ENCODE data around the gene CTTN.

Gene CTTN

DNA sequence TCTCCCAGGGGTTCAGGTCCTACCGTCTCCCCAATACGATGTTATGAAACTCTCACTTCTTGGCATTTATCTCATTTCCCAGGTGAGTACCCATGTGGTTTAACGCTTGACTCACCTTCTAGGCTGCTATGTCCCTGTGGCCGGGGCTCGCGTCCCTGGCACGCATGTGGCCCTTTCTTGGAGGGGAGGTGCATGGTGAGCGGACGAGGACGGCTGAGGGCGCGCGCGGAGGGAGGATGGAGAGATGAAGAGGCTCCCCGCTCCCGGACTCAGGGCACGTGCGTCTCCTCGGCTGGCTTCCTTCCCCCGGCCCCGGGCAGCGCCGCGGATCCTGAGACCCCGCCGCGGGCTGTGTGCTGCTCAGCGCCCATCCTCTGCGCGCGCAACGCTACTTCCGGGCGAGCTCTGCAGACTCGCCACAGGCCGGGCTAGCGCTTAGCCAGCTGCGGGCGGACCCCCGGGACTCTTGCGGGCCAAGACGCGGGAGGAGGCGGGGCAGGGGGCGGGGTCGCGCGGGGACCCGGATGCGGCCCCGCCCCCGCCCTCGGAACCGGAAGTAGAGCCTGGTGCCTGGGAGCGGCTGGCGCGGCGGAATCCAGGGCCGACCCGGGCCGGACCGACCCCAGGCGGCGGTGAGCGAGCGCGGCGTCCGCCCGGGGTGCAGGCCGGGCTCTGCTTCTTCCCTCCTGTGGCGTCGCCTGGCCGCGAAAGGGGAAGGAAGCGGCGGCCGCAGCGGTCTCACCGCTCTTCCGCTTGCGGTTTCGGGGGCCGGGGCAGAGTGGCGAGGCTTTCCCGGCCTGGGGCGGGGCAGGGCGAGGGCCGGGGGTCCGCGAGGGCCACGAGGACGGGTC is at the start of gene CTTN:
Gene CTTN, plus strand, starts transcription at position 547 of the 851 bp plus-strand sequence. CDS start 8,769 bp downstream, outside the sequence.
- DNase-seq (ENCODE audit: low spot score) = peak; percentile 66

DNA sequence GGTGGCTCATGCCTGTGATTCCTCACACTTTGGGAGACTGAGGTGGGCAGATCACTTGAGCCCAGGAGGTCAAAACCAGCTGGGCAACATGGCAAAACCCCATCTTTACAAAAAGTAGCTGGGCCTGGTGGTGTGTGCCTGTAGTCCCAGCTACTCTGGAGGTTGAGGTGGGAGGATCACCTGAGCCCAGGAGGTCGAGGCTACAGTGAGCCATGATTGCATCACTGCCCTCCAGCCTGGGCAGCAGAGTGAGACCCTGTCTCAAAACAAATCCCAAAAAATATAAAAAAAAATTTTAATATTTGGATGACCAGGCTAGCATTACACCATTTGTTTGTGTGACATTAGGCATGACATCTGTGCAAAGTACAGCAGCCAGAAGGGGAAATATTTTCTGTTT is 49.7 kb upstream of the CTTN start:
- DNase-seq (ENCODE audit: low spot score) = no peak

DNA sequence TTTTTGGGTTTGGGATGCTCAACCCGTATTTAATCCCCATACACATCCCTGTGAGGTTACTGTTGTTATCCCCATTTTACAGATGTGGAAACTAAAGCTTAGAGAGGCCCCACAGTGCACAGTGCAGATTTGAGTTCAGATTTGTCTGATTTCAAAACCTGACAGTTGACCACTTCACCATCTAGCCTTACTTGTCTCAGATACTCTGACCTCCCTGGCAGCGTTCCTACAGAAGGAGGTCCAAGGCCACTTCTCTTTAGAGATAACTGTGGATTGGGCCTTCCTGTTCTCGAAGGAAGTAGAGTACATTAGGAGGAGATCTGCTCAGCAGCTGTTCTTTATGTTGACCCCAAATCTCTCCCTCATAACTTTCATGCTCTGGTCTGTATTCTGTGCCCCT is 46.7 kb upstream of the CTTN start:
- DNase-seq (ENCODE audit: low spot score) = no peak

DNA sequence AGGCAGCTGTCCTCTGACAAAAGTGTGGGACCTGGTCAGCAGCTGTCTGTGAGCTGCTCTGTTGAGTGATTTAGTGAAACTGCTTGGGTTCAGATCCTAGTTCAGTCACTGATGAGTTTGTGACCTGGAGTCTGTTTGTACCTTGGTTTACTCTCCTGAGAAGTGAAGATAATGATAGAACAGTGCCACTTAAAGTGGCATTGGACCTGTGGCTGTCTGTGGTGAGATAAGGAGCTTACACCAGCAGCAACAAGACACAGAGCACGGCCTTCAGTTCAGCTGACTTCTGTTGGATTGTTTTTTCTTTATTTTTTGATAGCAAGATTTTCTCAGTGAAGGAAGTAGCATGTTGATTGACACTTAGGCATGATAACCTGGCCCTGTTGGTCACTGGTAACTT is 46.2 kb upstream of the CTTN start:
- no peak for DNase-seq (ENCODE audit: low spot score)

DNA sequence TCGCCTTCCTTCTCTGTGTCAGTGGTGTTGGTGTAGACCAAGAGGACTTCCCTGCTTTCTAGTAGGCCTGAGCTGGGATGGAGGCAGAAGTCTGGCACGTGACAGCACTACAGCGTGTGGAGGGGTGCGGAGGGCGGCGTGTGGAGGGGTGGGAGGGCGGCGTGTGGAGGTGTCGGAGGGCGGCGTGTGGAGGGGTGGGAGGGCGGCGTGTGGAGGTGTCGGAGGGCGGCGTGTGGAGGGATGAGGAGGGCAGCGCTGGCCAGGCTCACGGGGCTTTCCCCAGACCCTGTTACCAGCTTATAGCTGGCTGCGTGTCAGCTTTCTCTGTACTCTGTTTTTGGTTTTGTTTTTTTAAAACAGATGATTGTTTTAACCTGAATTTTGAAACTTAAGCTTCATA is 45.7 kb upstream of the CTTN start:
- DNase-seq (ENCODE audit: low spot score) = no peak

DNA sequence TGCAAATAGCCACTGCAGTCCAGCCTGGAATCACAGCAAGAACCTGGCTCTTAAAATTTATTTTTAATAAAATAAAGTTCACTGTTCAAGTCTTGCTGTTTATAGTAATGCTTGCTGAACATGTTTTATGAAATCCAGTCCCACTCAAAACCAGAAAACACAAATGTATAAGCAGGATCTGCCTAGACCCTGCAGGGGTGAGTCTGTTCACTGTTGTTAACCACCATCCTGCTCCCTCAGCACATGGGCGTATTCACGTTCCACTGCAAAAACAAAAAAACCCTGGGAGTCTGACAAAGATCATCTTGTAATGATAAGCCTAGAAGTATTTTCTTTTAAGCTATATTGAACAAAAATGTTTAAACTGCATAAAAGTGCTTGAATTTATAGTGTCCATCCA is 45.0 kb upstream of the CTTN start:
- no peak for DNase-seq (ENCODE audit: low spot score)

DNA sequence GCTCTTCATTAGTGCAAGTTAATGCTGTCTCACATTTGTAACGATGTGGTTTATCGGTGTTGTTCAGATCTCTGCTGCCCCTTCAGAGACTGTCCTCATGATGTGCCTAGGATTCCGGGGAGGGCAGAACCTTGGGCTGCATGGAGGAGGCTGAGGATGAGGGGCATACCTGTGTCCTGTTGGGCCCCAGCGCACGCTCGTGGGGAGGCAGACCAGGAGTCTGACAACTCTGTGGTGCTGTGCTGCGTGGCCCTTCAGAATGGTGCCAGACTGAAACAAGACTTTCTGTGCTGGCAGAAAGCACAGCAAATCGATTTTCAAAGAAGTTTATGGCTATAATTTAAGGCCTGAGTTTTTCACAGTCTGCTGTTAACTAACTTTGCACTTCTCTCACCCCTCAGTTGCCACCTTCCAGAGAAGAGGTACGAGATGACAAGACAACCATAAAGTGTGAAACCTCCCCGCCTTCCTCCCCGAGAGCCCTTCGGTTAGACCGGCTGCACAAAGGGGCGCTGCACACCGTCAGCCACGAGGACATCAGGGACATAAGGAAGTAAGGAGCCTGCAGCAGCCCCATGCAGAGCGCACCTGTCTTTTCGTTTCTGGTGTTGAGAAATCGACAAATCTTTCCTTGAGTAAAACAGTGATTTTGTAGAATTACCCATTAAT is 44.3 kb upstream of the CTTN start:
- no peak for DNase-seq (ENCODE audit: low spot score)

DNA sequence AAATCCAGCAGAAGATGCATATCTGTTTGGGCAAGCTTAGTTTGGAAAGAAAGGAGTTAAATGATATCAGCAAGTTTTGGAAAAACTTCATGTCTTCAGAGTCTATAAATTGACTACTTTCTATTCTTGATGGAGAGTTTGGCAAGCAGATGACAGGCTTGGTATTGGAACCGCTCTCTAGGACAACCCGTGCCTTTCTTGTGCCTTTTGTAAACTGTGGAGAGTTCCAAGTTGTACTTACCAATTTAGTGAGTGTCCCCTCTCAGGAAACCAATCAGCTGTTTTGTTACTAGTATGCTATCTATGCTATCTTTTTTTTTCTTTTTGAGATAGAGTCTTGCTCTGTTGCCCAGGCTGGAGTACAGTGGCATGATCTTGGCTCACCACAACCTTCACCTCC is 43.7 kb upstream of the CTTN start:
- DNase-seq (ENCODE audit: low spot score) = no peak

DNA sequence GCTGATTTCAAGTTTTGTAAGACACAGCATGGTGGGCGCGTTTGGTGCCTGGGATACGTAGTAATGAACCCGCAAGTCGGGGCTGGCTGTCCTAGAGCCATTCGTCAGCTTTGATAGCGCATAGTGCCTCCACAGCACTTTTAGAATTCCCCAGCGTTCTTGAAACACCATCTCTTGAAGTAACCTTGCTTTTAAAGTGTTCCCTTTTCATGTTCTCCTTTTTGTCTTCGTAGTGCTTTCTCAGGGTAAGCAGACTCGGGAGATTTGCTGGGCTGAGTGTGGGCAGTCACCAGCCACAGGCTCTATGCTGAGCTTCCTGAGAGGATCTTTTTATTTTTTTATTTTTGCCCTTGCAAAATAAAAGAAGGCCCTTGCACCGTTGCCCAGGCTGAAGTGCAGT is 39.6 kb upstream of the CTTN start:
- no peak for DNase-seq (ENCODE audit: low spot score)

DNA sequence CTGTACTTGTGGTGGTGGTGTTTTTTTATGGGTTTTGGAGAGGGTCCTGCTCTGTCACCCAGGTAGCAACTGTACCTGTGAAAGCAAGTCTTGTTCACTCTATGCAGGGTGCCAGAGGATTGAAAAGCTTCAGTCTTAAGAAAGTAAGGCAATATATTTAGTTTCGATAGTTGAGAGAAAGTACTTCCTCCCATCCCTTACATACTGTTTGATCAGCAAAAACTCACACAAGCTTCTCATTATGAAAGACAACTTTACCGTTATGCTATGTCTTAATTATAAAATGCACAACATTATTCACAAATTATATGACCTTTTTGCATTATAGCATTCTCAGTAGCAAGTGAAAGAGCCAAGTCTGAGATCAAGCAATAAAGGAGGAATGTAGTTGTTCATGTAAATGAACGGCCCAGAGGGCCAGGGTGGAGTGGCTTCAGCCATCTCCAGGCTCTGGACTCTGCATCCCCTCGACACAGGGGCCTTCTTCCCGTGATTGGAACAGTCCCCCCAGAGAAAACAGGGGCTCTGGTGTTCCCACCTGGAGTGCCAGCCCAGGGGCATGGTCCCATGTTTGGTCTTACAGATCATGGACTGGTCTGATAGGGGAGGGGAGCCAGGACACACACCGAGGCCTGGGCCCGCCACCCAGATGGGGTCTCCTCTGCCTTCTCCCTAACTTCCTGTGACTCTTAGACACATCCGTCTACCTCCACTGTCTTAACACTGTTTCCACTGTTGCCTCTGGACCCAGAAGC is 38.7 kb upstream of the CTTN start:
- no peak for DNase-seq (ENCODE audit: low spot score)

DNA sequence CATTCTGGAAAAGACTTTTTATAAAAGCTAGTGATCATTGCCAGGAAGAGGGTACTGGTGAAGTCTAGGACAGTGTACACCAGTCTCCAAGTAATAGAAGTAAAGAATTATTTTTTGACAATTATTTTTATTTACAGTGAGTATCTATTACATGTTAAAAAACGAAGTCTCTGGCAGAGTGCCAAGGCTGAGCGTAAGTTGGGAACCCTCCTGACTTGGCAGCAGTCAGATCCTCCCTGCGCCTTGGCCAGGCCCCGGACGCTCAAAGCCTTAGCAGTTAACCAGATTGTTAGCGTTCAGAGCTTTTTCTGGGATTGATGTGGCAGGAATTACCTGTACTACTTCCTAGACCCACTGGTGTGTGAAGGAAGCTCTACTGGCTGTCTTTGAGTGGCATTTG is 38.1 kb upstream of the CTTN start:
- DNase-seq (ENCODE audit: low spot score) = no peak

DNA sequence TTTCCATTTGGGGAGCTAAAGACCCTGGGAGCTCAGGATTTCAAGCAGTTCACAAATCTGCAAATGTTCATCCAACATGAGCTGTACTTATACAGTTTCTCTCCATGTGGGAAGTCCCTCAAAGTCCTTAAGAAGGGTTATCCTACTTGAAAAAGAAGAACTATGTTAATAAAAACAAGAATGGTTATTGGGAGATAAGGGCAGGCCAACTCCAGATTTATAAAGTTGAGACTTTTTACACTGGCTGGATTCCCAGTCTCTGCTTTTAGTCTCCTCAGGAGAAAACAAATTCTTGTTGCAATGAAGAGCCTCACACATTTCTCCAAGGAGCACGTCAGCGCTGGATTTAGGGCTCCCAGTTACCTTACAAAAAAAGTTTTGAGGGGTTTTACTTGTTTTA is 34.2 kb upstream of the CTTN start:
- no peak for DNase-seq (ENCODE audit: low spot score)

DNA sequence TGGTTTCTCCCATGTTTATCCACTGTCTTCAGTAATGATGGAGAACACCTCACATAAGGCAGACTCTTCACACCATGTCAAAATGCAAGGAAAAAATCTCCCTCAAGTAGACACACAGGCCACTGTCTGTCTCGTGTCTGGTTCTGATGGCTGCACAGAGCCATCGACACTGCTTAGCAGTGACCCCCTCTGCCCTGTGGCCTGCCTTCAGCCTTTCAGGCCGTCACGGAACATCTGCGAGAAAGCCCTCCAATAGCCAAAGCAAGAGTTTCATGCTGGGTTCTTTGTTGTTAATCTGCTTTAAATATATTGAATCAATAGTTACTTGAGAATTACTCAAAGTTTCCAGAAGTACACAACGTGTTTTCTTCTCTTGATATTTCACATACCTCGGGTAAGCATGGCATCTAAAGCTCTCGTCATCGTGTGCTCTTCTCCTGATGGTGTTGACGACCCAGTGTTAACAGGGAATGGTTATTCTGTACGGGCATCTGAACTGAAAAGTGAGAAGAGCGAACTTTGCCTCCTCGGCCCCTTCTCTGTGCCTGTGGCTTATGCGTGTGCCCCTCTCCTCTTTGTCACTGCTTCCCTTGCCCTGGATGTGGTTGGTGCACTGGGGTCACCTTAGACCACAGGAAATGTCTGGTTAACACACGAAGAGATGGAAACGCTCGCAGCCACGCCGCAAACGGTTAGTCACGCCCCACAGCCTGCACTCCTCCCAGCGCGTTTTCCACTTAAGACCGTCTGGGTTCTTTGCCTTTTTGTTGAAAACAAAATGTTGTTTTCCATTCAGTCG is 33.4 kb upstream of the CTTN start:
- DNase-seq (ENCODE audit: low spot score) = no peak

DNA sequence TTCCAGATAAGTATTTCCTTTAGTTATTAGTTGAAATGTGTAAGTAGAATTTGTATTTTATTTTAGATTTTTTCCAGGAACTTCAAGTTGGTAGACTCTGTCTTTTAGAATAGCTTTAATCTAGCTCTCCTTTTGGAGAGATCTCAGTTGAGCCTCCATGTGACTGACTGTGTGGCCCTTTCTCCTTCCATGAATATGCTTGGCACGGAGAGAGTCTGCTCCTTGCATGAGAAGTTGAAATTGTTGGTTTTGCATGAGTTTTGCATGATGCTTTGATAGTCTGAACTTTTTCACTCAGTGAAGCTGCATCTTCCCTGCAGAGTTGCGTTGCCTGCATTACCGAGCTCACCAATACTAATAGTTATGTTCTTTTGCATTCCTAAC is 32.8 kb upstream of the CTTN start:
- no peak for DNase-seq (ENCODE audit: low spot score)

DNA sequence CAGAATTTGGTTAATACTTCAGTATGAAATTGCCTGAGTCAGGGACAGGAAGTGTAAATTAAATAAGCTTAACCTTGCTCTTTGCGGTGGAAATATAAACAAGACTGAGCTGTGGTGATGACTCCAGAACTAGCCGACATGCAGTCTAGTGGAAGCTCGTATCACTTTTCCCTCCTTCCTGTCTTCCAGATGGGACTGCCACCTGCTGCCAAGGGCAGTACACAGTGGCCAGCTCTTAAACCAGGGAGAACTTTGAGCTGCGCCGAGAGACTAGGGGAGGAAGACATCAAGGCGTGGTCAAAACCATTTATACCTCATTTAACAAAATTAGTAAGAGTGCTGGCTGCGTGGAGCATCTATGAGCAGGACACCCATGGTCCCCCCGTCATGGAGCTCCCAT is 31.3 kb upstream of the CTTN start:
- no peak for DNase-seq (ENCODE audit: low spot score)

DNA sequence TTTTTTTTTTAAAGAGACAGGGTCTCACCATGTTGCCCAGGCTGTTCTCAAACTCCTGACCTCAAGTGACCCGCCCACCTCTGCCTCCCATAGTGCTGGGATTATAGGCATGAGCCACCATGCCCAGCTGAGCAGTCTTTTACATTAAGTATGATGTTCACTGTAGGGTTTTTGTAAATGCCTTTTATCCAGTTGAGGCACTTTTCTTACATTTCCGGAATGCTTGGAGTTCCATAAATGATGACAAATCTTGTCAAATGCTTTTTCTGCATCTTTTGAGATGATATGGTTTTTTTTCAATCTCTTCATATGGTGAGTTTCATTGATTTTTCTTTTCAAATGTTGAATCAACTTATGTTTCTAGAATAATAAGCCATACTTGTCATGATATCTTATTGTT is 29.4 kb upstream of the CTTN start:
- no peak for DNase-seq (ENCODE audit: low spot score)

DNA sequence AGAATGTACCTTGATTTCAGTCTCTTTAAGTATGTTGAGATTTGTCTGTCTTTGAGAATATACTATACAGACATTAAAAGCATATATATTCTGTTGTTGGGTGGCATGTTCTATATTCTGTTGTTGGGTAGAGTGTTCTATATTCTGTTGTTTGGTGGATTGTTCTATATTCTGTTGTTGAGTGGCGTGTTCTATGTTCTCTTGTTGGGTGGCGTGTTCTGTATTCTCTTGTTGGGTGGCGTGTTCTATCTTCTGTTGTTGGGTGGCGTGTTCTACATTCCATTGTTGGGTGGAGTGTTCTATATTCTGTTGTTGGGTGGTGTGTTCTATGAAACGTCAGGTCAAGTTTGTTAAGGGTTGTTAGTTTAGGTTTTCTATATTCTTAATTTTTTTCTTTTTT is 27.1 kb upstream of the CTTN start:
- no peak for DNase-seq (ENCODE audit: low spot score)

DNA sequence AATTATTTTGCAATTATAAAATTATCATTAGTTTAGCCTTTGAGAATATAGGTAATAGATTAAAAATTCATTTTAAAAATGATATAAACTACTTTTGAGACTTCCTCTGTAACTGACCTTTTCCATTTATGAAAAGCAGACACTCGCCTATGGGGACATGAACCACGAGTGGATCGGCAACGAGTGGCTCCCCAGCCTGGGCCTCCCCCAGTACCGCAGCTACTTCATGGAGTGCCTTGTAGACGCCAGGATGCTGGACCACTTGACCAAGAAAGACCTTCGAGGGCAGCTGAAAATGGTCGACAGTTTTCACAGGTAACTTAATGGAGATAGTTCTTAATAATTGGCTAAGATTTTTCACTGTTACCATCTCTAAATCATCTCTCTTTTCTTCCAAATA is 26.3 kb upstream of the CTTN start:
- DNase-seq (ENCODE audit: low spot score) = no peak

DNA sequence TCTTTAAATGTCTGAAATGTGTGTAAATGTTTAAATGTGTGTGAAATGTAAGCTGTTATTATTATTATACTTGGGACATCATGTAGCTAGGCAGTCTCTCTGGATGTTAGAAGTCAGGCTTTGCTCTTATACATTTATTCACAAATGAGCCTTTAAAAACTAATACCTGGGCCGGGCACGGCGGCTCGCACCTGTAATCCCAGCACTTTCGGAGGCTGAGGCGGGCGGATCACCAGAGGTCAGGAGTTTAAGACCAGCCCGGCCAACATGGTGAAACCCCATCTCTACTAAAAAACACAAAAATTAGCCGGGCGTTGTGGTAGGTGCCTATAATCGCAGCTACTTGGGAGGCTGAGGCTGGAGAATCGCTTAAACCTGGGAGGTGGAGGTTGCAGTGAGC is 21.7 kb upstream of the CTTN start:
- DNase-seq (ENCODE audit: low spot score) = no peak

DNA sequence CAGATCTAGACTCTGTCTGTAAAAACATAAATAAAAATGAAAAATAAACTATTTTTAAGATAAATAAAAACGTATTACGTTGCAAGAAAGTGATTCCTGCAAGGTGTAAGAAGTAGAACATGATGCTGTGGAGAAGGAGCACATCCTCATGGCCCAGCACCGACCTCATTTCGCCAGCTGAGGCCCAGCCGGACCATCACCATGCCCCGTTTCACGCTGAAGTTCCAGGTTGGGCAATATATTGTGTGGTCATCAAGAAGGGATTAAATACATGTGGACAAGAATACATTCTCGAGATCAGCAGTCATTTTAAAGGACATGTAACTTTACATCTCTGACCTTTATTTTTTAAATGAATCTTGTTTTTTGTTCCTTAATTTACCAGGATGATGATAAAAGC is 20.7 kb upstream of the CTTN start:
- no peak for DNase-seq (ENCODE audit: low spot score)

DNA sequence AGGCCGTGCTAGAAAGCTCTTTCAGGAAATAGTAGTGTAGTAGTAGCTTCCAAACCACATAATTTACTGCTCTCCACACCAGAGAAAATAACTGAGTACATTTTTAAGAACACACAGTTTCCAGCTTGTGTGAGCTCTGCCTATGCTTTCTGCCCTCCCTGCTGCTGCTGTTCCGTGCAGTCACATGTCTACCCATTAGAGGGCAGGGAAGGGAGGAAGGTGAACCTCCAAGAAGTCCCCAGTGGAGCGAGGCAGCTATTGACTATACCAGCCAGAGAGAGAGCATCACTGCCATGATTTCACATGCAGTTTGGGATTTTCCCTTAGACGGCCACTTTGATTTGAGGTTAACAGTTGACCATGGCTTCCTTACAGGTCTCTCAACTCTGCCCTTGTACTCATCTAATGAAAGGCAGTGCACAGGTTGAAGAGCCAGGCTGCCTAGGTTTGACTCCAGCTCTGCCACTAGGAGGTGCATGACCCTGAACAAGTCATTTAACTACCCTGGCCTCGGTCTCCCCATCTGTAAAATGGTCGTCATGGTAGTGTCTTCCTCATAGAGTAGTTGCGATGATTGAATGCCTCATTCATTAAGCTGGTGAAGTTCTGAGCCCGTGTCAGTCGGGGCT is 19.7 kb upstream of the CTTN start:
- DNase-seq (ENCODE audit: low spot score) = no peak

DNA sequence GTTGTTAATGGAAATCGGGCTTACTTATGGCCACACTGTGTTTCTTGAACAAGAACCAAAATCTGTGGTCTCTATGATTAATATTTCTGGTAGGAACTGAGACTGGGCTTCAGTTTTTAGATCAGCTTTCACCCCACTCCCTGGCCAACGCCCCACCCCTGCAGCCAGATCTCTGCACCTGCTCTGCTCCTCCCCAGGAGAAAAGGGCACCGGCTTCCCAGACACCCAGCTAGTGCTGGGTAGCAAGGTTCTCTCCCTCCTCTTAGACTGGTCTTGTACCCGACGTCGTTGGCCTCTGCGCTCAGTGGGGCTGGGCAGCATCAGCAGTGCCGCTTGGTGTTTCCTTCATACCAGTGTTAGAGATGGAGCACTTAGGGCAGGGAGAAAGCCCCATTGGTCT is 17.0 kb upstream of the CTTN start:
- no peak for DNase-seq (ENCODE audit: low spot score)
